CD14-positive monocyte (primary cell): ENCODE results near the gene HOXD13. TPM values are rescaled to one million over a fixed set of nuclear protein-coding genes. Genes with fewer than 3 reads are reported as not detected.

Experiments
- DNase-seq, 3 donors: peaks; one replicate each; pipeline ENCODE4 v3.0.0-alpha.2; 2011 to 2022
- H2AFZ ChIP-seq: 2 replicates; pipeline ENCODE4 v1.6.0; 2012; ENCODE audit warnings: mild to moderate bottlenecking, low read depth, low read length, inconsistent platforms; ENCODE audit not compliant: insufficient read depth, poor library complexity, severe bottlenecking
- H3K27ac ChIP-seq, 2 donors: 1 replicate in 1 of 2; 2 replicates in 1 of 2; pipeline ENCODE4 v1.5.1; 2012 to 2013; ENCODE audit warnings: low read length in 2 of 2, control low read depth in 1 of 2, inconsistent platforms in 1 of 2, low read depth in 1 of 2, mild to moderate bottlenecking in 1 of 2
- H3K27me3 ChIP-seq, 2 donors: one replicate each; pipeline versions ENCODE4 v1.6.0 to v1.6.1; 2011 to 2013; ENCODE audit warnings: low read length in 2 of 2; ENCODE audit not compliant: control insufficient read depth in 2 of 2, insufficient read depth in 2 of 2
- H3K36me3 ChIP-seq, 2 donors: replicated peaks in 1 of 2; 1 replicate in 1 of 2; 2 replicates in 1 of 2; pipeline versions ENCODE4 v1.5.1 to v1.6.1; 2012 to 2013; ENCODE audit warnings: low read length in 2 of 2, control low read depth in 1 of 2, inconsistent platforms in 1 of 2, mild to moderate bottlenecking in 1 of 2; ENCODE audit not compliant: insufficient read depth in 2 of 2, control insufficient read depth in 1 of 2
- H3K4me1 ChIP-seq, 2 donors: 1 replicate in 1 of 2; 2 replicates in 1 of 2; pipeline versions ENCODE4 v1.5.1 to v1.6.1; 2012 to 2013; ENCODE audit warnings: low read length in 2 of 2, control low read depth in 1 of 2, inconsistent platforms in 1 of 2, mild to moderate bottlenecking in 1 of 2, moderate library complexity in 1 of 2; ENCODE audit not compliant: insufficient read depth in 2 of 2, control insufficient read depth in 1 of 2
- H3K4me2 ChIP-seq: replicated peaks from 2 replicates; pipeline ENCODE3; 2012; ENCODE audit warnings: low read length, moderate library complexity, mild to moderate bottlenecking; ENCODE audit not compliant: poor library complexity, severe bottlenecking; ENCODE audit errors: extremely low read depth
- H3K4me3 ChIP-seq, 3 experiments: fragments of 200-600 bp in 1 of 3; sonication (generic) in 1 of 3; replicated peaks in 1 of 3; 1 replicate in 2 of 3; 2 replicates in 1 of 3; pipeline ENCODE4 v1.5.1; 2011 to 2013; ENCODE audit warnings: low read length in 3 of 3, mild to moderate bottlenecking in 3 of 3, control low read depth in 2 of 3, low read depth in 2 of 3, inconsistent platforms in 1 of 3, moderate library complexity in 1 of 3
- H3K79me2 ChIP-seq: 2 replicates; pipeline ENCODE4 v1.6.0; 2012; ENCODE audit warnings: mild to moderate bottlenecking, control low read depth, inconsistent platforms, low read length, moderate library complexity; ENCODE audit not compliant: insufficient read depth
- H3K9ac ChIP-seq: 2 replicates; pipeline ENCODE4 v1.6.0; 2017; ENCODE audit warnings: low read length, mild to moderate bottlenecking; ENCODE audit not compliant: insufficient read depth, poor library complexity, severe bottlenecking
- H3K9me3 ChIP-seq, 2 donors: replicated peaks in 1 of 2; 1 replicate in 1 of 2; 2 replicates in 1 of 2; pipeline versions ENCODE4 v1.5.1 to v1.6.1; 2012 to 2013; ENCODE audit warnings: low read length in 2 of 2, control low read depth in 1 of 2; ENCODE audit not compliant: control insufficient read depth in 1 of 2, insufficient read depth in 1 of 2
- H4K20me1 ChIP-seq: 2 replicates; pipeline ENCODE4 v1.6.0; 2012; ENCODE audit warnings: mild to moderate bottlenecking, low read length, control low read depth, moderate library complexity; ENCODE audit not compliant: insufficient read depth
- H3K27ac Mint-ChIP-seq, 7 donors: one replicate each; pipeline ENCODE4 v1.8.0; 2020; ENCODE audit warnings: mild to moderate bottlenecking in 7 of 7, mixed read lengths in 7 of 7, moderate library complexity in 6 of 7, inconsistent platforms in 2 of 7
- H3K27me3 Mint-ChIP-seq, 3 donors: one replicate each; pipeline ENCODE4 v1.8.0; 2021 to 2022; ENCODE audit warnings: low read depth in 3 of 3, mild to moderate bottlenecking in 3 of 3, mixed read lengths in 3 of 3, moderate library complexity in 3 of 3, inconsistent platforms in 1 of 3
- H3K36me3 Mint-ChIP-seq, 2 donors: one replicate each; pipeline ENCODE4 v1.8.0; 2020; ENCODE audit warnings: mixed read lengths in 2 of 2, inconsistent platforms in 1 of 2, mild to moderate bottlenecking in 1 of 2
- H3K4me1 Mint-ChIP-seq: one replicate; pipeline ENCODE4 v1.8.0; 2020; ENCODE audit warnings: mild to moderate bottlenecking, mixed read lengths
- H3K4me3 Mint-ChIP-seq, 2 donors: one replicate each; pipeline ENCODE4 v1.8.0; 2020; ENCODE audit warnings: mild to moderate bottlenecking in 2 of 2, mixed read lengths in 2 of 2, moderate library complexity in 1 of 2
- H3K9me3 Mint-ChIP-seq, 7 donors: one replicate each; pipeline ENCODE4 v1.8.0; 2020 to 2022; ENCODE audit warnings: mixed read lengths in 7 of 7, mild to moderate bottlenecking in 6 of 7, moderate library complexity in 6 of 7, inconsistent platforms in 2 of 7
- CTCF ChIP-seq: fragments of 200-600 bp; IDR thresholded peaks from one replicate; pipeline ENCODE4 v1.8.0; 2022; ENCODE audit warnings: antibody characterized with exemption, mild to moderate bottlenecking
- WGBS: methylation state at CpG from one replicate; pipeline ENCODE4 v1.1.5; 2013; ENCODE audit warnings: missing lambda C conversion rate; ENCODE audit not compliant: insufficient coverage; 5-methylcytosine and 5-hydroxymethylcytosine counted together
- intact Hi-C, 2 donors: fragments of 100-400 bp; cut with micrococcal nuclease; formaldehyde crosslinking; loops; one replicate each; pipeline versions ENCODE4 v1.15.0 to v1.15.1; 2023
- polyA plus RNA-seq, 3 donors: library from polyadenylated mRNA; depleted of rRNA in 1 of 3; unstranded in 2 of 3; stranded (reverse) in 1 of 3; fragments of 300-500 nt in 2 of 3; fragments of >200 nt in 1 of 3; fragmentation: Illumina TruSeq in 2 of 3; gene quantifications; 1 replicate in 2 of 3; 2 replicates in 1 of 3; pipeline ENCODE4 v1.2.3, GENCODE V29; 2012 to 2021

Gene HOXD13
- polyA plus RNA-seq, 3 donors: not detected

- H3K4me2 ChIP-seq: no peak overlapping the region
- no peak for TF ChIP-seq CTCF
- no peaks in the 10 kb centered on the region for H4K20me1 ChIP-seq
- no peaks in the 10 kb centered on the region for H3K36me3 ChIP-seq
- 14% methylated on average over 34 of the region's 53 CpGs for whole genome bisulfite sequencing
- H3K4me3 ChIP-seq: no peak overlapping the region
- Mint-ChIP-seq H3K27ac (no peak overlapping the region), H3K36me3 (peaks cover 2 to 12% of the 10 kb centered on the region in 2 donors), H3K4me1 (peaks cover 17% of the 10 kb centered on the region), H3K9me3 (peaks cover 1 to 36% (median 32%) of the 10 kb centered on the region in 7 donors), H3K4me3 (peak overlapping the region in 1 of 2 donors; percentile 81), H3K27me3 (peaks cover 91 to 99% (median 95%) of the 10 kb centered on the region in 3 donors)
- peaks cover 87 to 97% of the 10 kb centered on the region in 2 donors for H3K27me3 ChIP-seq
- peak overlapping the region; percentile 65 for H2AFZ ChIP-seq
- no peak overlapping the region for H3K9ac ChIP-seq
- peaks cover 11 to 72% of the 10 kb centered on the region in 2 donors for H3K9me3 ChIP-seq
- H3K79me2 ChIP-seq: no peaks in the 10 kb centered on the region
- intact Hi-C loops: loop anchor here (5.0 kb wide), 2 partner anchors 39 to 1026 kb away; partner anchors contain the start of gene EVX2 (in 1 of the 2)
- no peak for DNase-seq
- peaks cover 5 to 12% of the 10 kb centered on the region in 2 donors for H3K4me1 ChIP-seq
- no peak overlapping the region for H3K27ac ChIP-seq
Measured at GRCh38 chr2:176121190-176122051, 28.9 kb downstream of the HOXD13 start.

GRCh38 chr2:176122052-176122682 is 29.6 kb downstream of the HOXD13 start:
- H3K79me2 ChIP-seq: no peaks in the 10 kb centered on the region
- peaks cover 91 to 99% (median 95%) of the 10 kb centered on the region in 3 donors for H3K27me3 Mint-ChIP-seq
- H3K9me3 ChIP-seq: peaks cover 6 to 64% of the 10 kb centered on the region in 2 donors
- H3K27me3 ChIP-seq: peaks cover 88 to 97% of the 10 kb centered on the region in 2 donors
- H3K36me3 Mint-ChIP-seq: peaks cover 2 to 12% of the 10 kb centered on the region in 2 donors
- intact Hi-C loops: loop anchor here (5.0 kb wide), 2 partner anchors 40 to 1025 kb away; partner anchors contain the start of gene EVX2 (in 1 of the 2)
- peak in 1 of 3 donors; percentile 25 for DNase-seq
- no peak overlapping the region for H3K9ac ChIP-seq
- no peak for TF ChIP-seq CTCF
- peak overlapping the region; percentile 72 for H3K4me2 ChIP-seq
- H3K9me3 Mint-ChIP-seq: peaks cover 0 to 32% (median 25%) of the 10 kb centered on the region in 7 donors
- H4K20me1 ChIP-seq: no peaks in the 10 kb centered on the region
- peaks cover 19% of the 10 kb centered on the region for H3K4me1 Mint-ChIP-seq
- H3K4me3 Mint-ChIP-seq: peak overlapping the region; percentile 73 to 84
- no peak overlapping the region for H3K27ac ChIP-seq
- no peaks in the 10 kb centered on the region for H3K36me3 ChIP-seq
- no peak overlapping the region for H3K27ac Mint-ChIP-seq
- H3K4me1 ChIP-seq: peaks cover 5 to 12% of the 10 kb centered on the region in 2 donors
- 4% methylated on average over 40 of the region's 47 CpGs for WGBS
- peak overlapping the region; percentile 65 for H2AFZ ChIP-seq
- H3K4me3 ChIP-seq: peak overlapping the region in 2 of 3 experiments; percentile 11 to 68
